ENCODE data around the gene IL17RE. TPM values are rescaled to one million over a fixed set of nuclear protein-coding genes. Genes with fewer than 3 reads are reported as not detected.
"Not testable (repeated sequence)": the region's sequence is repeated elsewhere in the genome, so short reads cannot be mapped to it uniquely, and the experiment has no call there.

IL17RE gene
- polyA plus RNA-seq, 1 donor (not counting 4 experiments of a cell fraction or from before 2014, with no cell fraction given) = 16.0 TPM

DNA sequence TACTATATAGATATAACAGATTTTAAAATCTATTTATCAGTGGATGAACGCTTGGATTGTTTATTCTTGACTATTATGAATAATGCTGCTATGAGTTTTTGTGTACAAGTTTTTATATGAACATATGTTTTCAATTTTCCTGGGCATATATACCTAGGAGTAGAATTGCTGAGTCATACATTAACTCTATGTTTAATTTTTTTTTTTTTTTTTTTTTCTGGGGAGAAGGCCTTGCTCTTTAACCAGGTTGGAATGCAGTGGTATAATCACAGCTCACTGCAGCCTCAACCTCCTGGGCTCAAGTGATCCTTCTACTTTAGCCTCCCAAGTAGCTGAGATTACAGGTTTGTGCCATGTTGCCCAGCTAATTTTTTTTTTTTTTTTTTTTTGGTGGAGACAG is 31.7 kb upstream of the IL17RE start:
- H3K79me2 ChIP-seq (ENCODE audit: control insufficient read depth, insufficient read depth, low read length) = no peaks in the 10 kb centered on the region
- no peak for DNase-seq (ENCODE audit: low read depth, low spot score)
- H3K9me1 ChIP-seq (ENCODE audit: control insufficient read depth, extremely low read depth, insufficient read depth, low read length) = no peaks in the 10 kb centered on the region
- FAIRE-seq = no peak
- no peaks in the 10 kb centered on the region for H4K20me1 ChIP-seq (ENCODE audit: control insufficient read depth, extremely low read depth, insufficient read depth, low read length)
- H3K27ac ChIP-seq (ENCODE audit: control insufficient read depth, insufficient read depth, low read length) = peak overlapping the region; percentile 13
- peaks cover 3% of the 10 kb centered on the region for H3K4me1 ChIP-seq (ENCODE audit: control insufficient read depth, extremely low read depth, insufficient read depth, low read length)
- no peak overlapping the region for H3K9ac ChIP-seq (ENCODE audit: control insufficient read depth, extremely low read depth, insufficient read depth, low read length)
- no peaks in the 10 kb centered on the region for H3K36me3 ChIP-seq (ENCODE audit: control insufficient read depth in 2 of 2, extremely low read depth in 1 of 2, insufficient read depth in 2 of 2, low read length in 2 of 2)
- TF ChIP-seq, protein P1, sequence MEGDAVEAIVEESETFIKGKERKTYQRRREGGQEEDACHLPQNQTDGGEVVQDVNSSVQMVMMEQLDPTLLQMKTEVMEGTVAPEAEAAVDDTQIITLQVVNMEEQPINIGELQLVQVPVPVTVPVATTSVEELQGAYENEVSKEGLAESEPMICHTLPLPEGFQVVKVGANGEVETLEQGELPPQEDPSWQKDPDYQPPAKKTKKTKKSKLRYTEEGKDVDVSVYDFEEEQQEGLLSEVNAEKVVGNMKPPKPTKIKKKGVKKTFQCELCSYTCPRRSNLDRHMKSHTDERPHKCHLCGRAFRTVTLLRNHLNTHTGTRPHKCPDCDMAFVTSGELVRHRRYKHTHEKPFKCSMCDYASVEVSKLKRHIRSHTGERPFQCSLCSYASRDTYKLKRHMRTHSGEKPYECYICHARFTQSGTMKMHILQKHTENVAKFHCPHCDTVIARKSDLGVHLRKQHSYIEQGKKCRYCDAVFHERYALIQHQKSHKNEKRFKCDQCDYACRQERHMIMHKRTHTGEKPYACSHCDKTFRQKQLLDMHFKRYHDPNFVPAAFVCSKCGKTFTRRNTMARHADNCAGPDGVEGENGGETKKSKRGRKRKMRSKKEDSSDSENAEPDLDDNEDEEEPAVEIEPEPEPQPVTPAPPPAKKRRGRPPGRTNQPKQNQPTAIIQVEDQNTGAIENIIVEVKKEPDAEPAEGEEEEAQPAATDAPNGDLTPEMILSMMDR (optimal IDR thresholded peaks at IDR 0.05 in 1 of 3, IDR thresholded peaks at IDR 0.05 in 1 of 3, conservative IDR thresholded peaks at IDR 0.05 in 1 of 3; ENCODE audit: extremely low read depth in 1 of 3, insufficient read depth in 2 of 3, low read length in 3 of 3) = no peak
- no peak for TF ChIP-seq EZH2 (IDR thresholded peaks at IDR 0.05; ENCODE audit: low read length)
- H3K9me3 ChIP-seq (ENCODE audit: control insufficient read depth, low read depth, low read length) = no peaks in the 10 kb centered on the region
- H3K4me3 ChIP-seq (ENCODE audit: control insufficient read depth in 2 of 3, extremely low read depth in 1 of 3, insufficient read depth in 2 of 3, low read depth in 1 of 3, low read length in 3 of 3) = no peak overlapping the region
- dilution Hi-C loops (cut with MboI; ENCODE audit: extremely low pct_ligation_motif_present, low sequenced_read_pairs) = no loop called here
- H3K4me2 ChIP-seq (ENCODE audit: control insufficient read depth, extremely low read depth, insufficient read depth, low read depth, low read length) = no peak overlapping the region
- H3K27me3 ChIP-seq (ENCODE audit: control insufficient read depth, extremely low read depth, insufficient read depth, low read length) = no peaks in the 10 kb centered on the region
- H2AFZ ChIP-seq (ENCODE audit: control insufficient read depth, low read length) = no peak overlapping the region

DNA sequence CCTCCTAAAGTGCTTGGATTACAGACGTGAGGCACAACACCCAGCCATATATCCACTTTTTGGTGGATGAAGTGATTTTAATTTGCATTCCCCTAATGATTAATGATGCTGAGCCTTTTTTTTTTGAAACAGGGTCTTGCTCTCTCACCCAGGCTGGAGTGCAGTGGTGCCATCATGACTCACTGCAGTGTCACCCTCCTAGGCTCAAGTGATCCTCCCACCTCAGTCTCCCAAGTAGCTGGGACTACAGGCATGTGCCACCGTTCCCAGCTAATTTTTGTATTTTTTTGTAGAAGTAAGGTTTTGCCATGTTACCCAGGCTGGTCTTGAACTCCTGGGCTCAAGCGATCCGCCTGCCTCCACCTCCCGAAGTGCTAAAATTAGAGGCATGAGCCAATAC is 30.6 kb upstream of the IL17RE start:
- H3K4me1 ChIP-seq (ENCODE audit: control insufficient read depth, extremely low read depth, insufficient read depth, low read length); H3K4me2 ChIP-seq (ENCODE audit: control insufficient read depth, extremely low read depth, insufficient read depth, low read depth, low read length); H3K9me1 ChIP-seq (ENCODE audit: control insufficient read depth, extremely low read depth, insufficient read depth, low read length); H3K9ac ChIP-seq (ENCODE audit: control insufficient read depth, extremely low read depth, insufficient read depth, low read length); DNase-seq (ENCODE audit: low read depth, low spot score); H3K36me3 ChIP-seq (ENCODE audit: control insufficient read depth in 2 of 2, extremely low read depth in 1 of 2, insufficient read depth in 2 of 2, low read length in 2 of 2); H2AFZ ChIP-seq (ENCODE audit: control insufficient read depth, low read length); dilution Hi-C loops (cut with MboI; ENCODE audit: extremely low pct_ligation_motif_present, low sequenced_read_pairs); H3K4me3 ChIP-seq (ENCODE audit: control insufficient read depth in 2 of 3, extremely low read depth in 1 of 3, insufficient read depth in 2 of 3, low read depth in 1 of 3, low read length in 3 of 3); H4K20me1 ChIP-seq (ENCODE audit: control insufficient read depth, extremely low read depth, insufficient read depth, low read length); FAIRE-seq; H3K79me2 ChIP-seq (ENCODE audit: control insufficient read depth, insufficient read depth, low read length); H3K27me3 ChIP-seq (ENCODE audit: control insufficient read depth, extremely low read depth, insufficient read depth, low read length); H3K27ac ChIP-seq (ENCODE audit: control insufficient read depth, insufficient read depth, low read length); H3K9me3 ChIP-seq (ENCODE audit: control insufficient read depth, low read depth, low read length): not testable (repeated sequence)

DNA sequence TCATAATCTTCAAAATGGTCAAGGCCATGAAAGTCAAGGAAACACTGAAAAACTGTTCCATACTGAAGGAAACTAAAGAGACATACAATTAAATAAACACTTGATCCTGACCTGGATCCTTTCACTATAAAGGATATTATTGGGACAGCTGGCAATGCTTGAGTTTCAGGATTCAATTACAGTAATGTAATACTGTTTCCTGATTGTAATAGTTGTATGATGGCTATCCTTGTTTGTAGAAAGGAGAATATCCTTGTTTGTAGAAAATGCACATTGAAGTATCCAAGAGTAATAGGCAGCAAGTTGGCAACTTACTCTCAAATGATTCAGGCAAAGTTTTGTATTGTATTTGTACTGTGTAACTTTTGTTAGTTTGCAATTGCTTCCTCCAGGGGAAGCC is 27.2 kb upstream of the IL17RE start:
- no peak for DNase-seq (ENCODE audit: low read depth, low spot score)
- Histone ChIP-seq H4K20me1 (ENCODE audit: control insufficient read depth, extremely low read depth, insufficient read depth, low read length) (no peaks in the 10 kb centered on the region), H3K9me1 (ENCODE audit: control insufficient read depth, extremely low read depth, insufficient read depth, low read length) (no peaks in the 10 kb centered on the region), H3K4me3 (ENCODE audit: control insufficient read depth in 2 of 3, extremely low read depth in 1 of 3, insufficient read depth in 2 of 3, low read depth in 1 of 3, low read length in 3 of 3) (no peak overlapping the region), H3K4me1 (ENCODE audit: control insufficient read depth, extremely low read depth, insufficient read depth, low read length) (peaks cover 3% of the 10 kb centered on the region), H3K36me3 (ENCODE audit: control insufficient read depth in 2 of 2, extremely low read depth in 1 of 2, insufficient read depth in 2 of 2, low read length in 2 of 2) (no peaks in the 10 kb centered on the region), H3K79me2 (ENCODE audit: control insufficient read depth, insufficient read depth, low read length) (no peaks in the 10 kb centered on the region), H3K4me2 (ENCODE audit: control insufficient read depth, extremely low read depth, insufficient read depth, low read depth, low read length) (no peak overlapping the region), H3K9ac (ENCODE audit: control insufficient read depth, extremely low read depth, insufficient read depth, low read length) (no peak overlapping the region), H3K9me3 (ENCODE audit: control insufficient read depth, low read depth, low read length) (no peaks in the 10 kb centered on the region), H3K27me3 (ENCODE audit: control insufficient read depth, extremely low read depth, insufficient read depth, low read length) (no peaks in the 10 kb centered on the region), H3K27ac (ENCODE audit: control insufficient read depth, insufficient read depth, low read length) (no peak overlapping the region), H2AFZ (ENCODE audit: control insufficient read depth, low read length) (no peak overlapping the region)
- TF ChIP-seq EZH2 (IDR thresholded peaks at IDR 0.05; ENCODE audit: low read length) = no peak
- TF ChIP-seq, protein P1 (optimal IDR thresholded peaks at IDR 0.05 in 1 of 3, IDR thresholded peaks at IDR 0.05 in 1 of 3, conservative IDR thresholded peaks at IDR 0.05 in 1 of 3; ENCODE audit: extremely low read depth in 1 of 3, insufficient read depth in 2 of 3, low read length in 3 of 3) = no peak
- dilution Hi-C loops (cut with MboI; ENCODE audit: extremely low pct_ligation_motif_present, low sequenced_read_pairs) = no loop called here
- FAIRE-seq = no peak

DNA sequence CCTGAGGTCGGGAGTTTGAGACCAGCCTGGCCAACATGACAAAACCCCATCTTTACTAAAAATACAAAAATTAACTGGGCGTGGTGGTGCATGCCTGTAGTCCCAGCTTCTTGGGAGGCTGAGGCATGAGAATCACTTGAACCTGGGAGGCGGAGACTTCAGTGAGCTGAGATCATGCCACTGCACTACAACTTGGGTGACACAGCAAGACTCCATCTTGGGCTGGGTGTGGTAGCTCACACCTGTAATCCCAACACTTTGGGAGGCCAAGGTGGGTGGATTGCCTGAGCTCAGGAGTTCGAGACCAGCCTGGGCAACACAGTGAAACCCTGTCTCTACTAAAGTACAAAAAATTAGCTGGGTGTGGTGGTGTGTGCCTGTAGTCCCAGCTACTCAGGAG is 26.4 kb upstream of the IL17RE start:
- DNase-seq (ENCODE audit: low read depth, low spot score); dilution Hi-C loops (cut with MboI; ENCODE audit: extremely low pct_ligation_motif_present, low sequenced_read_pairs); H3K79me2 ChIP-seq (ENCODE audit: control insufficient read depth, insufficient read depth, low read length); H3K9ac ChIP-seq (ENCODE audit: control insufficient read depth, extremely low read depth, insufficient read depth, low read length); FAIRE-seq; H3K27ac ChIP-seq (ENCODE audit: control insufficient read depth, insufficient read depth, low read length); H3K4me1 ChIP-seq (ENCODE audit: control insufficient read depth, extremely low read depth, insufficient read depth, low read length); H3K27me3 ChIP-seq (ENCODE audit: control insufficient read depth, extremely low read depth, insufficient read depth, low read length); H3K4me2 ChIP-seq (ENCODE audit: control insufficient read depth, extremely low read depth, insufficient read depth, low read depth, low read length); H4K20me1 ChIP-seq (ENCODE audit: control insufficient read depth, extremely low read depth, insufficient read depth, low read length); H3K9me3 ChIP-seq (ENCODE audit: control insufficient read depth, low read depth, low read length); H3K4me3 ChIP-seq (ENCODE audit: control insufficient read depth in 2 of 3, extremely low read depth in 1 of 3, insufficient read depth in 2 of 3, low read depth in 1 of 3, low read length in 3 of 3); H3K9me1 ChIP-seq (ENCODE audit: control insufficient read depth, extremely low read depth, insufficient read depth, low read length); H3K36me3 ChIP-seq (ENCODE audit: control insufficient read depth in 2 of 2, extremely low read depth in 1 of 2, insufficient read depth in 2 of 2, low read length in 2 of 2); H2AFZ ChIP-seq (ENCODE audit: control insufficient read depth, low read length): not testable (repeated sequence)

All from keratinocyte (primary cell).